Transverse colon (tissue), 4 donors: ENCODE measurements around the gene HDAC7.

Source experiments
- EP300 ChIP-seq: sonication (generic); formaldehyde crosslinking; IDR thresholded peaks from one replicate; pipeline ENCODE4 v1.6.1; 2017; ENCODE audit warnings: antibody characterized with exemption, low read depth
- POLR2A ChIP-seq: fragments of 450-650 bp; IDR thresholded peaks from one replicate; pipeline ENCODE4 v1.6.1; 2016; ENCODE audit warnings: antibody characterized with exemption, mild to moderate bottlenecking, moderate library complexity
- POLR2AphosphoS5 ChIP-seq, 3 donors: sonication (generic); formaldehyde crosslinking; IDR thresholded peaks; one replicate each; pipeline ENCODE4 v1.6.1; 2016; ENCODE audit warnings: antibody characterized with exemption in 3 of 3
- TF ChIP-seq, protein P1 (sequence below), 5 experiments: fragments of 200-600 bp in 3 of 5; fragments of 450-650 bp in 2 of 5; sonication (generic) in 3 of 5; IDR thresholded peaks; 1 replicate in 2 of 5; 2 replicates in 3 of 5; pipeline ENCODE4 v1.5.1; 2016 to 2017; ENCODE audit warnings: antibody characterized with exemption in 5 of 5, inconsistent platforms in 3 of 5, mild to moderate bottlenecking in 2 of 5, moderate library complexity in 1 of 5

DNA sequence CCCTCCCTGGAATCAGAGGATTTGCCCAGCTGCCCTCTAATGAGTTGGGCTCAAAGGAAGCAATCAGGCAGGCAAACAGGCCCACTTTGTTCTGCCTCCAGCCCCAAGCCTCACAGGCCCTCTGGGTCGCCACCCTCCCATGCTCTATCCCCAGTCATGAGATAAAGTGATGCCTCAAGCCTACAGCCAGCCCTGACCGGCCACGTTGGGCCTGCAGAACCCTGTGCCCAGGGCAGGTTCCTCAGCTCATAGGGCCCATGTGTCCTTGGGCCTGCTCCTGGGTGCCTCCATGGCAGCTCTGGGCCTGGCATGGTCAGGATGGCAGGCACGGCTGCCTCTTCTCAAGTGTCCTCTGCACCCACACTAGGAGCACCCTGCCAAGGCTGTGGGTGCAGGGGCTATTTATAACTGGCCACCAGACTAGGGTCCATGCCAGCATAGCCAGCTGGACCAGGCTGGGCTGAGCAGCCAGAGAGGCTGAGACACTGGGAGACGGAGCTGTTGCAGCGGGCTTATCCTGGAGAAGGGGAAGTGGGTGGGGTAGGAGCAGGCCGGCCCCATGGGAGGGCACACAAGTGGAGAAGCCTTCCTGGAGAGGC, 20.2 kb downstream of the HDAC7 start:
- TF ChIP-seq, protein P1, sequence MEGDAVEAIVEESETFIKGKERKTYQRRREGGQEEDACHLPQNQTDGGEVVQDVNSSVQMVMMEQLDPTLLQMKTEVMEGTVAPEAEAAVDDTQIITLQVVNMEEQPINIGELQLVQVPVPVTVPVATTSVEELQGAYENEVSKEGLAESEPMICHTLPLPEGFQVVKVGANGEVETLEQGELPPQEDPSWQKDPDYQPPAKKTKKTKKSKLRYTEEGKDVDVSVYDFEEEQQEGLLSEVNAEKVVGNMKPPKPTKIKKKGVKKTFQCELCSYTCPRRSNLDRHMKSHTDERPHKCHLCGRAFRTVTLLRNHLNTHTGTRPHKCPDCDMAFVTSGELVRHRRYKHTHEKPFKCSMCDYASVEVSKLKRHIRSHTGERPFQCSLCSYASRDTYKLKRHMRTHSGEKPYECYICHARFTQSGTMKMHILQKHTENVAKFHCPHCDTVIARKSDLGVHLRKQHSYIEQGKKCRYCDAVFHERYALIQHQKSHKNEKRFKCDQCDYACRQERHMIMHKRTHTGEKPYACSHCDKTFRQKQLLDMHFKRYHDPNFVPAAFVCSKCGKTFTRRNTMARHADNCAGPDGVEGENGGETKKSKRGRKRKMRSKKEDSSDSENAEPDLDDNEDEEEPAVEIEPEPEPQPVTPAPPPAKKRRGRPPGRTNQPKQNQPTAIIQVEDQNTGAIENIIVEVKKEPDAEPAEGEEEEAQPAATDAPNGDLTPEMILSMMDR (IDR thresholded peaks at IDR 0.05), result no peak
- TF ChIP-seq POLR2A, result no peak
- TF ChIP-seq POLR2AphosphoS5 (IDR thresholded peaks at IDR 0.05), result peak in 1 of 3 donors; percentile 21
- TF ChIP-seq EP300, result no peak
